Testis (tissue), 2 donors: ENCODE measurements around the gene SQSTM1.

Experiments
- CTCF ChIP-seq, 3 experiments: fragments of 450-650 bp in 2 of 3; fragments of 200-600 bp in 1 of 3; sonication (generic) in 1 of 3; IDR thresholded peaks; one replicate each; pipeline ENCODE4 v1.5.1; 2016 to 2019; ENCODE audit warnings: antibody characterized with exemption in 3 of 3, mild to moderate bottlenecking in 2 of 3, moderate library complexity in 1 of 3
- POLR2A ChIP-seq: fragments of 450-650 bp; IDR thresholded peaks from one replicate; pipeline ENCODE4 v1.6.1; 2017; ENCODE audit warnings: antibody characterized with exemption, mild to moderate bottlenecking, moderate library complexity

GRCh38 chr5:179815491-179816249 lies 5.0 kb upstream of the SQSTM1 start:
- TF ChIP-seq CTCF (IDR thresholded peaks at IDR 0.05): no peak
- TF ChIP-seq POLR2A: no peak
